Measurements from ENCODE around the gene AIF1.

DNA sequence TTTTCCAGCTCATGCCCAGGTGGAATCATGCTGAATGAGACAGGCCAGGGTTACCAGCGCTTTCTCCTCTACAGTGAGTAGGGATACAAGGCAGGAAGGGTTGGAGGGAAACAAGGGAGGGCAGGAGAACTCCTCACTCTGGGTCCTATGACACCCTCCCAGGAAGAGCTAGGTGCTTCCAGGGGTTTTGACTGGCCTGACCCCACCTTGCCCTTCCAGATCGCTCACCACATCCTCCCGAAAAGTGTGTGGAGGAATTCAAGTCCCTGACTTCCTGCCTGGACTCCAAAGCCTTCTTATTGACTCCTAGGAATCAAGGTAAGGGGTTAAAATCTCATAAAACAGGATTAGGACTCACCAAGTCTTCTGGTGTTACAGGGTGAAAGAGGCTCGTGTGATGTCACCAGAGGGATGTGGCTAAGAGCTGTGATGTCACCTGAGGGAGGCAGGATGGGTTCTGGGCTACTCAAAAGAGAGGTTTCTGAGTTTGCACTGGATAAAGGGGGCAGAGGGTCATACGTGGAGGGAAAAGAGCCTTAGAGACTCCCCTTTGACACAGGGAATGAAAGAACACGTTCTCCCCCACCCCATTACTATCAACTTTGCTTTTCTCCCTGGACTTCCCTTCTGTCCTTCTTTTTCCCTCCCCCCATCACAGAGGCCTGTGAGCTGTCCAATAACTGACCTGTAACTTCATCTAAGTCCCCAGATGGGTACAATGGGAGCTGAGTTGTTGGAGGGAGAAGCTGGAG is 42.5 kb downstream of the AIF1 start:
- TF ChIP-seq GATA2 (IDR thresholded peaks at IDR 0.05; ENCODE audit: low read depth, low read length) (no peak), GATA3 (IDR thresholded peaks at IDR 0.05; ENCODE audit: low read depth, low read length) (no peak)

Measured in SH-SY5Y (cell line).